HepG2 (cell line): ENCODE measurements around the gene PLLP. TPM values are rescaled to one million over a fixed set of nuclear protein-coding genes. Genes with fewer than 3 reads are reported as not detected.

ENCODE experiments used
- AHR ChIP-seq: IDR thresholded peaks from 2 replicates; pipeline ENCODE4 v1.6.1; 2018; ENCODE audit warnings: missing genetic modification reagents, missing compliant biosample characterization
- ARNT ChIP-seq: fragments of 450-650 bp; IDR thresholded peaks from 2 replicates; pipeline ENCODE4 v1.6.1; 2017
- ARNT2 ChIP-seq: sonication (generic); formaldehyde crosslinking; IDR thresholded peaks from 2 replicates; pipeline ENCODE4 v1.8.0; 2022; ENCODE audit warnings: mild to moderate bottlenecking, low read depth, missing genetic modification reagents, moderate library complexity
- BCL3 ChIP-seq: sonication (generic); formaldehyde crosslinking; IDR thresholded peaks from 2 replicates; pipeline ENCODE4 v1.5.1; 2020; ENCODE audit warnings: mild to moderate bottlenecking, missing genetic modification reagents, moderate library complexity
- DBP ChIP-seq: sonication (generic); formaldehyde crosslinking; IDR thresholded peaks from 2 replicates; pipeline ENCODE4 v1.4.0; 2020; ENCODE audit warnings: missing genetic modification reagents; ENCODE audit errors: not compliant biosample characterization
- HMGXB3 ChIP-seq: sonication (generic); formaldehyde crosslinking; IDR thresholded peaks from 2 replicates; pipeline ENCODE4 v1.4.0; 2020; ENCODE audit warnings: missing genetic modification reagents, borderline replicate concordance
- KDM2A ChIP-seq: sonication (generic); formaldehyde crosslinking; IDR thresholded peaks from 2 replicates; pipeline ENCODE4 v1.4.0; 2020; ENCODE audit warnings: low read depth, missing genetic modification reagents, borderline replicate concordance
- MAF1 ChIP-seq: sonication (generic); formaldehyde crosslinking; IDR thresholded peaks from 2 replicates; pipeline ENCODE4 v1.5.0; 2020; ENCODE audit warnings: missing genetic modification reagents, borderline replicate concordance
- NFYB ChIP-seq: sonication (generic); formaldehyde crosslinking; IDR thresholded peaks from 2 replicates; pipeline ENCODE4 v1.4.0; 2020; ENCODE audit warnings: missing genetic modification reagents
- REPIN1 ChIP-seq: sonication (generic); formaldehyde crosslinking; IDR thresholded peaks from 2 replicates; pipeline ENCODE4 v1.8.0; 2022; ENCODE audit warnings: missing genetic modification reagents, low read depth, mild to moderate bottlenecking, borderline replicate concordance
- SMARCE1 ChIP-seq: fragments of 450-650 bp; IDR thresholded peaks from 2 replicates; pipeline ENCODE4 v1.6.1; 2017; ENCODE audit warnings: borderline replicate concordance
- SOX6 ChIP-seq, 2 experiments: fragments of 450-650 bp in 1 of 2; sonication (generic) in 1 of 2; formaldehyde crosslinking in 1 of 2; IDR thresholded peaks; 2 replicates each; pipeline versions ENCODE4 v1.4.0 to v1.6.1; 2017 to 2020; ENCODE audit warnings: antibody characterized with exemption in 1 of 2, mild to moderate bottlenecking in 1 of 2, missing genetic modification reagents in 1 of 2
- TCF12 ChIP-seq, 2 experiments: fragments of 450-650 bp in 1 of 2; sonication (generic) in 1 of 2; formaldehyde crosslinking in 1 of 2; IDR thresholded peaks; 2 replicates each; pipeline versions ENCODE4 v1.6.1 to v1.8.0; 2017 to 2022; ENCODE audit warnings: antibody characterized with exemption in 1 of 2, mild to moderate bottlenecking in 1 of 2, missing genetic modification reagents in 1 of 2, moderate library complexity in 1 of 2
- ZNF136 ChIP-seq: sonication (generic); formaldehyde crosslinking; IDR thresholded peaks from 2 replicates; pipeline ENCODE4 v1.8.1; 2022; ENCODE audit warnings: low read depth, mild to moderate bottlenecking, moderate library complexity, missing genetic modification reagents
- ZNF3 ChIP-seq: IDR thresholded peaks from 2 replicates; pipeline ENCODE4 v1.7.0; 2017; ENCODE audit warnings: inconsistent platforms
- ZNF484 ChIP-seq: sonication (generic); formaldehyde crosslinking; IDR thresholded peaks from 2 replicates; pipeline ENCODE4 v1.5.1; 2020; ENCODE audit warnings: mild to moderate bottlenecking, low read depth, missing genetic modification reagents, borderline replicate concordance
- ZNF616 ChIP-seq: sonication (generic); formaldehyde crosslinking; IDR thresholded peaks from 2 replicates; pipeline ENCODE4 v1.5.0; 2020; ENCODE audit warnings: low read depth, mild to moderate bottlenecking, missing genetic modification reagents
- ZNF709 ChIP-seq: sonication (generic); formaldehyde crosslinking; IDR thresholded peaks from 2 replicates; pipeline ENCODE4 v1.5.0; 2020; ENCODE audit warnings: mild to moderate bottlenecking, missing genetic modification reagents
- ZSCAN9 ChIP-seq: IDR thresholded peaks from 2 replicates; pipeline ENCODE4 v1.6.1; 2016; ENCODE audit warnings: borderline replicate concordance
- polyA plus RNA-seq, 8 experiments: library from polyadenylated mRNA; depleted of rRNA in 3 of 8; stranded (reverse) in 7 of 8; unstranded in 1 of 8; fragments of >200 nt; fragmentation: Illumina TruSeq in 4 of 8; extraction: Trizol in 4 of 8; gene quantifications; 2 replicates each; pipeline versions ENCODE4 v1.2.1 to v1.2.3, GENCODE V29; 2011 to 2016; ENCODE audit warnings: low read depth in 4 of 8, missing spikeins in 1 of 8, mixed read lengths in 1 of 8; ENCODE audit not compliant: insufficient read depth in 1 of 8
- total RNA-seq, 5 experiments: library from RNA; depleted of rRNA; stranded (reverse); fragments of >200 nt; fragmentation: Illumina TruSeq; extraction: Trizol; gene quantifications; 2 replicates each; pipeline ENCODE4 v1.2.3, GENCODE V29; 2016; ENCODE audit warnings: low read depth in 1 of 5
- TF ChIP-seq, protein P1 (sequence below): IDR thresholded peaks from 2 replicates; pipeline ENCODE4 v1.6.1; 2016; ENCODE audit warnings: mild to moderate bottlenecking

Gene PLLP
- total and polyA plus RNA-seq, 2 of the 13 experiments (the other 11 are each of a cell fraction or from before 2014, with no cell fraction given): 60.6 to 127 TPM

DNA sequence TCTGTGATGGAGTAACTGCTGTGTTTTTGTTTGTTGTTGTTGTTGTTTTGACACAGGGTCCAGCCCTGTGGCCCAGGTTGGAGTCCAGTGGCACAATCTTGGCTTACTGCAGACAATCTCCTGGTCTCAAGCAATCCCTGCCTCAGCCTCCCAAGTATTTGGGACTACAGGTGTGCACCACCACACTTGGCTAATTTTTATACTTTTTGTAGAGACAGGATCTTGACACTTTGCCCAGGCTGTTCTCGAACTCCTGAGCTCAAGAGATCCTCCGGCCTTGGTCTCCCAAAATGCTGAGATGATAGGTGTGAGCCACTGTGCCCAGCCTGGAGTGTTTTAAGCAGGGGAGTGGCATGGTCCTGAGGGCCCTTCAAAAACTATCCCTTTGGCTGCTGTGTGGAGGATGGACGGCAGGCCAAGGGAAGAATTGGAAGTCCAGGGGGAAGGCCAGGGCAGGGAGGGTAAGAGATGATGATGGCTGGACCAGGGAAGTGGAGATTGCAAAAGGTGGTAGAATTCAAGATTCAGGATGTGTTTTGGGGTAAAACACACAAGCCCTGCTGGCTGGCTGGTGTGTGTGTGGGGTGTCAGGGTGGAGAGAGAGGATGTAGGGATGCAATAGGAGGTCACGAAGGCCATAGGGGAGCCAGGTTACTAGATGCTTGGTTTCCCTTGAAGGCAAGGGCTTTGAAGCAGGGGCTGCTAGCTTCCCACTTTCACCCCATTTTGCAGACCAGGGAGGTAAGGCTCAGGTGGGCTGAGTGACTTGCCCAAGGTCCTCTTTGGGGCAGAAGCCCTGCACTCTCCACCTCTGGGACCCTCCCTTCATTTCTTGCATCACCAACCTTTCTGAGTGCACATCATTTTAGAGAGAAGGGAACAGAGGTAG is 18.8 kb upstream of the PLLP start (continued):
- TF ChIP-seq REPIN1 (CRISPR knock-in tag) (no peak), AHR (CRISPR knock-in tag) (0 out of 2 replicates have a peak, but pooled peaks have one; percentile 41), ZNF616 (CRISPR knock-in tag) (no peak), TCF12 (IDR thresholded peaks at IDR 0.05) (no peak), TCF12 (CRISPR knock-in tag; IDR thresholded peaks at IDR 0.05) (no peak), SOX6 (IDR thresholded peaks at IDR 0.05) (no peak), SOX6 (CRISPR knock-in tag; IDR thresholded peaks at IDR 0.05) (no peak), ZNF484 (CRISPR knock-in tag) (no peak), ARNT2 (CRISPR knock-in tag) (peak; percentile 30; the same call in 1 of the 2 replicates), ZNF709 (CRISPR knock-in tag) (no peak), KDM2A (CRISPR knock-in tag) (no peak), ZNF136 (CRISPR knock-in tag) (no peak), MAF1 (no peak), DBP (no peak), ZNF3 (CRISPR knock-in tag) (no peak), ZSCAN9 (no peak), BCL3 (no peak), HMGXB3 (no peak), NFYB (no peak), SMARCE1 (no peak), ARNT (no peak)
- TF ChIP-seq, protein P1, sequence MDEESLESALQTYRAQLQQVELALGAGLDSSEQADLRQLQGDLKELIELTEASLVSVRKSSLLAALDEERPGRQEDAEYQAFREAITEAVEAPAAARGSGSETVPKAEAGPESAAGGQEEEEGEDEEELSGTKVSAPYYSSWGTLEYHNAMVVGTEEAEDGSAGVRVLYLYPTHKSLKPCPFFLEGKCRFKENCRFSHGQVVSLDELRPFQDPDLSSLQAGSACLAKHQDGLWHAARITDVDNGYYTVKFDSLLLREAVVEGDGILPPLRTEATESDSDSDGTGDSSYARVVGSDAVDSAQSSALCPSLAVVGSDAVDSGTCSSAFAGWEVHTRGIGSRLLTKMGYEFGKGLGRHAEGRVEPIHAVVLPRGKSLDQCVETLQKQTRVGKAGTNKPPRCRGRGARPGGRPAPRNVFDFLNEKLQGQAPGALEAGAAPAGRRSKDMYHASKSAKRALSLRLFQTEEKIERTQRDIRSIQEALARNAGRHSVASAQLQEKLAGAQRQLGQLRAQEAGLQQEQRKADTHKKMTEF (CRISPR knock-in tag): no peak
